ENCODE measurements around the gene TRPC4.

Gene TRPC4

GRCh38 chr13:37769078-37769477 lies 100.5 kb downstream of the TRPC4 start:
- no peak overlapping the region for H3K4me3 ChIP-seq (ENCODE audit: low read depth, low read length)
- no peak for DNase-seq (ENCODE audit: low read depth)
- TF ChIP-seq CTCF (IDR thresholded peaks at IDR 0.05; ENCODE audit: insufficient read depth, low read depth, low read length, missing control alignments), result no peak

GRCh38 chr13:37766502-37766901 lies 103.1 kb downstream of the TRPC4 start:
- no peak for DNase-seq (ENCODE audit: low read depth)
- H3K4me3 ChIP-seq (ENCODE audit: low read depth, low read length), result no peak overlapping the region
- no peak for TF ChIP-seq CTCF (IDR thresholded peaks at IDR 0.05; ENCODE audit: insufficient read depth, low read depth, low read length, missing control alignments)

GRCh38 chr13:37755349-37755748 lies 114.2 kb downstream of the TRPC4 start:
- no peak for DNase-seq (ENCODE audit: low read depth)
- no peak for TF ChIP-seq CTCF (IDR thresholded peaks at IDR 0.05; ENCODE audit: insufficient read depth, low read depth, low read length, missing control alignments)
- no peak overlapping the region for H3K4me3 ChIP-seq (ENCODE audit: low read depth, low read length)

- no peak for TF ChIP-seq CTCF (IDR thresholded peaks at IDR 0.05; ENCODE audit: insufficient read depth, low read depth, low read length, missing control alignments)
- no peak overlapping the region for H3K4me3 ChIP-seq (ENCODE audit: low read depth, low read length)
- DNase-seq (ENCODE audit: low read depth), result no peak
Measured at GRCh38 chr13:37753776-37754175, 115.8 kb downstream of the TRPC4 start.

GRCh38 chr13:37752146-37752545 lies 117.4 kb downstream of the TRPC4 start:
- TF ChIP-seq CTCF (IDR thresholded peaks at IDR 0.05; ENCODE audit: insufficient read depth, low read depth, low read length, missing control alignments), result no peak
- DNase-seq (ENCODE audit: low read depth), result no peak
- H3K4me3 ChIP-seq (ENCODE audit: low read depth, low read length), result no peak overlapping the region

- H3K4me3 ChIP-seq (ENCODE audit: low read depth, low read length), result no peak overlapping the region
- no peak for TF ChIP-seq CTCF (IDR thresholded peaks at IDR 0.05; ENCODE audit: insufficient read depth, low read depth, low read length, missing control alignments)
- DNase-seq (ENCODE audit: low read depth), result no peak
Measured at GRCh38 chr13:37751025-37751424, 118.5 kb downstream of the TRPC4 start.

- TF ChIP-seq CTCF (IDR thresholded peaks at IDR 0.05; ENCODE audit: insufficient read depth, low read depth, low read length, missing control alignments), result no peak
- H3K4me3 ChIP-seq (ENCODE audit: low read depth, low read length), result no peak overlapping the region
- DNase-seq (ENCODE audit: low read depth), result no peak
Measured at GRCh38 chr13:37748913-37749312, 120.7 kb downstream of the TRPC4 start.
